GM19025 (cell line): ENCODE measurements around the gene RBMS1.

ENCODE experiments used
- ATAC-seq: cut with Tn5 transposase; IDR thresholded peaks from one replicate; pipeline ENCODE4 v1.9.1; 2021; ENCODE audit warnings: mild to moderate bottlenecking, low read depth, moderate library complexity; ENCODE audit not compliant: unreplicated experiment

The RBMS1 gene

GRCh38 chr2:160345071-160345764 is 148.4 kb downstream of the RBMS1 start:
- no peak for ATAC-seq

DNA sequence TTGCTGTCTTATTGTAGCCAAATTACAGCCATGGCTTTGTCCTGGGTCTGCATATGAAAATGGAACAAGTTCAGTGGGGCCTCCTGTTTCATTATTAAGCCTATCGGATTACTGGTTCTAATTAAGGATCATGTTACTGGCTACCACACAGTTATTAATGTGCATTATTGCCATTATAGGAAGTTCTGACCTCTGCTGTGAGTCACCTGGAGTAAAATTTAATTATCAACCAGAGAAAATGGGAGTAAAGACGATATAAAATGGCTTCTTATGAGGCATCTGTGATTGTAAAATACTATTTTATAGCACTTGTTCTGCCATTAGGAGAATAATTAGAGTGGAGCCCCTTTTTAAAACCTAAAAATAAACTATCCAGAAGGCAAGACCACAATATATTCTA is 150.2 kb downstream of the RBMS1 start:
- ATAC-seq: no peak

DNA sequence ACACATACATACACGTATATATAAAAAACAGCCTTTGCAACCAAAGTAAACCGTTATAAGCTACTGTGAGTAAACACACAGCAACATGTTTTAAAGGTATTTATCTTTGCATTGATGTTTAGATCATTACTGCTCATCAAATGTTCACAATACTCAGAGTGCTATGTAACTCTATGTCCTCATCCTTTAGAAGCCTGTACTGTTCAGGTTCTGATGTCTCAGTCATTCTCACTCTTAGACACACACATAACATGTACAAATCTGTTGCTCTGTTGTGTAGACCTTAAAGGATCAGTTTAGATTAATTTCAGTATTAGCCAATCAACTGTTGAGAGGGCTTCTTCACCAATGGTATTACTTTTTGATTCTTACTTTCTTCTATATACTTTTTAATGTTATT is 153.9 kb downstream of the RBMS1 start:
- no peak for ATAC-seq

DNA sequence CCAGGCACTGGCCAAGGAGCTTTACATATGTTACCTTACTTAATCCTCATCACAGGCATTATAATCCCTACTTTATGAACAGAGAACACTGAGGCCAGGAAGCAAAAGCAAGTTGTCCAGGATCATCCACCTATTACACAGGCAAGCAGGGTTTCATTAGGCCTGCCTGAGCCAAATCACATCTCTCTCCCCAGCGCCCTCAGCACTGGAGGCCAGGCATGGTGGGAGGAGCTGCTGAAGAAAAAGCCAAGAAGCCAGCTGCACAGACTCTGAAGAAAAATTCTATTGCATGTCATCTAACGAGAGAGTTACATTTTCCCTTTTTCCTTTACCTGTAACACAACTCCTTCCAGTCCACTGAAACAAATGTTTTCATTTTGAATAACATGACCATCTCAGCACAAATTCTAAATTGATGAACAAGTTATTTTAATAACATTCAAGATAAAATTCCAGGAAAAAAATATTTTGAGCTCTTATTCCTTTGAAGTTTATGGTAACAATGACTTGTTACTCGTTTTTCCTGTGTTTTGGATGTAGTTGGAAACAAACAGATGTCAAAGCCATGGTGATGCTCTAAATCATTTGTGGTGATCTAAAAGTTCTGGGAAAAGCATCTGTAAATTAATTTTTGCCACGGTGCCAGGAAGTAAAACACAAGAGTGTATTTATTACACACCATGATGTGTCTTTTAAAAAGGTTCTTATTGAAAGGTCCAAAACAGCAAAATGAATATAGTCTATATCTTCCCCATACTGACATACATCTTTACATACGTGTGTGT is 154.5 kb downstream of the RBMS1 start:
- ATAC-seq: no peak

DNA sequence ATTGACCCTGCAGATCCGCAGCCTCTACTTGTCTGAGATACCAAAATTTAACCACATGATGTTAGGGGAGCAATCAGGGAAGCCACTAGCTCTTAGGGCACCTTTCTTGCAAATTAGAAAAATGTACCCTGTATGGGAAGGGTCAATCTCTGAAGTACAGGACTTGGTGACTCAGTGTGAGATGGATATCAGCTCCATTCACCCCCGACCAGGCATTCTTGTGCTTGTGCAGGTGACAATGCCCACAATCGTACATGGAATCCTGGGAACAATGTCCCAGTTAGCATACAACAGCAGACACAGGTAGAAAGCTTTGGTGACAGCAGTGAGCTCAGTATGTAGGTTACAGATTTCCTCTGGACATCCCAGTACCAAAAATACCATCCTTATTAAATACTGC is 155.9 kb downstream of the RBMS1 start:
- no peak for ATAC-seq

DNA sequence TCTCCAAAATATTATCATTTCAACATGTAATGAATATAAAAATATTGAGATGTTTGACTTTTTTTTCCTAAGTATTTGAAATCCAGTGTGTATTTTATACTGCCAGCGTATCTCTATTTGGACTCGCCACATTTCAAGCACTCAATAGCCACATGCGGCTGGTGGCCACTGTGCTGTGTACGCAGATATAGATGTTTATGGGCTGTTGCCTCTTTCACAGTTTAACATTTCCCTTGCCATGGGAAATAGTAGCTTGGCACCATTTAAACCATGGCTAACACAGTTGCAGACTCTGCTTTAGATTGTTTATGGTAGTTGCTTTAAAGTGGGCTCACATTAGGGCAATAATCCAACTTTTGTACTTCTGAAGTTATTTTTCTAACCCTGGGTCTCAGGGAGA is 157.0 kb downstream of the RBMS1 start:
- no peak for ATAC-seq

GRCh38 chr2:160336105-160336504 is 157.5 kb downstream of the RBMS1 start:
- ATAC-seq: no peak

DNA sequence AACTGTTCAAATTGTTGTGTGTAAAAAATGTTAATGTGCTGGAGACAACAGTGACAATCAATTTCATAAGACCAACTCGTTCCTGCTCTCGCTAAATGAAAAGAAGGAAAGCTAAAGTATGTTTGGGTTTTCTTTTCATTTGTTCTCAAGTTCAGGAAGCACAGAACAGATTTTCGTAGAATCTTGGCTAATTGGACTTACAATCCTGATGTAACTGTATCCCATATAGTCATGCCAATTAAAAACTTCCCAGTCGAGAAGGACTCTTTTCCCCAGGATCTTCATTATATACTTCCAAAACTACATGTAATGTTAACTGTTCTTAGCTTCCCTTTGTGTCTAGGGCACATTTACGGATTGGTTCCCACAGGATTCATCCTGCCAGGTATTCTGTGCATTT is 158.2 kb downstream of the RBMS1 start:
- no peak for ATAC-seq

DNA sequence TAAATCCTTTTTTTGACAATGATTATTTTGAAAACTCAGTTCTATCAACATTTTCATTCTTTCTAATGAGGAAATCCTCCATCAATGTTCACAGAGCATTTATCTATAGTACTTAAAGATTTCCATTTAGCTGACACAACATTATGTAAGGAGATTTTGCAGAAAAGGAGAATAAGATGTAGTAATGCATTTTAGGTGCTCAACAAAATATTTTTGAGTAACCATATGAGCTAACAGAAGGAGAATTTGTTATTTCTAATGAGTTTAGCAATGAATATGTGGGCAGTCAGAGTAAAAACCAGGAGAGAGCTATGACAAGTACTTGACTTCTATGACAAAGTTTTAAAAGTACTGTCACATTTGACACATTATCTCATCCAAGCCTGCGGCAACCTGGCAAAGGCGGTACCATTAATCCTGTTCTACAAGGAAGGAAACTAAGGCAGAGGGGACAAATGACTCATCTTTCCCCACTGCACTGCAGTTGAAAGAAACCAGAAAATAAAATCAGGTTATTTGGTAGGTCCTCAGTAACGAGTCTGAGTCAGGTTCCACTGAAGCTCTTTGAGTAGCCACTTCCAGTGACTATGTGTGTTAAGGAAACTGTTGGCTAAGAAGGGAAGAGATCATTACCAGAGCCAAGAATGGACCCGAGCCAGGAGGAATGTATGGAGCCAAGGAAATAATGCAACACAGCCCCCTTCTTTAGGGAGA is 159.4 kb downstream of the RBMS1 start:
- ATAC-seq: no peak

- no peak for ATAC-seq
These were observed 160.1 kb downstream of the RBMS1 start for GRCh38 chr2:160333324-160334027.

- ATAC-seq: no peak
These were observed 161.3 kb downstream of the RBMS1 start for GRCh38 chr2:160332318-160332717.

DNA sequence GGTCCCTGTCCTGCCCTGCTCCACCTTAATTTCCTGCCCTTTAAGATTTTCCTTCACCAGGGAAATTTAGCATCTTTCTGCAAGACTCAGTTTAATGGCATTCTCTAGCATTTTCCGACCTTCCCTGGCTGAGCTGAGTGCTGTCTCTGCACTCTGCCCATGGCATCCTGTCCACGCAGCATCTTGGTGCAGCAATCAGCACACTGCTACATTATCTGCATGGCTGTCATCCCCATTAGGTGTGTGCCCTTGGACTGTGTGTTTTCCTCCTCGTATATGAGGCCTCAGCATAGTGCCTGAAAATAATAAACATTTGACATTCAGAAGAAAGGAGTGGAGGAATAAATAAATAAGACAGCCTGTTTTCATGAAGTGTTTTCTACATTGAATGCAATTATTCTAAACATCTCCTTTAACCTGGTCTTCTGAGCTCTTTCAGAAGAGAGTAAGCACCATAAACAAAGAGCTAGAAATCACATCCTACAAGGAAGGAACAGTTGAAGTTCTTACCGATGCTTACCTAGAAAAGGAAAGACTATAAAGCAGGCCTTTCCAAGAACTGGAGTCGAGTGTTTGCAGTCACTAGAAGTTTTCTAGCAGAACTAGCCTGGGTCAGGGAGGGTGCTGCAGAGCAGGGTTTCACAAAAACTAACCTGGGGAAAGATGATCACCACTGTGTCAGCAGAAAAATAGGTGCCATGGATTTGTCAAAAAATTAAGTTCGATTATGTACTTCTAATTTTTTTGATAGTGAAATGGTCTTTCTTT is 162.2 kb downstream of the RBMS1 start:
- no peak for ATAC-seq

DNA sequence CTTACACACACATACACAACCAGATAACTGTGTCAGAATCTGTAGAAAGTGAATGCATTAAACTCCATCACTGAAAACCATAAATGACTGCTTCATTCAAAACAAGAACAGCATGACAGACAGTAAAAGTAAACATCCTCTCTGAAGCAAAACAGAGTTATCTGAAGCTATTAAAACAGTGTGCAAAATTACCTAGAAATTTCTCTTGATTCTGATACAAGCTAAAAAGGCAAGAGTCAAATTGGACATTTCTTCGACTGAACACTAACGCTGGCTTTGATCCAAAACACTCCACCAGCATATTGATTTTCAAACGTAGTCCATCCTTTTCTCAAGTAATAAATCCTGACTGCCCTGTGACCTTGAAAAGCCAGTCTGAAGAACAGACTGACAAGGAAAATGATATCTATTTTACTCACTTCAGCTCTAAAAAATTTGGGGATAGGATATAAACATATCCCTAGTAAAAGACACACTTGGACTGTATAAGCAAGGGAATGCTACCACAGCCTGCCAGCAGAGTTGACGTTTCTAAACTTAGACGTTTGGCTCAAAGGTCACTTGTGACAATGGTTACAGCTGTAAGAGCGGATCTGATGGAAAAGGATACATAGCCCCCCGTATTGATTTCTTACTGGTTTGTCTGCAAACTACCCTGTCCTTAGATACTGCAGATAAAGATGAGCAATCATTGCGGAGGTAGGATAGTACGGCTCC is 164.6 kb downstream of the RBMS1 start:
- ATAC-seq: no peak

GRCh38 chr2:160326786-160327185 is 166.8 kb downstream of the RBMS1 start:
- no peak for ATAC-seq

DNA sequence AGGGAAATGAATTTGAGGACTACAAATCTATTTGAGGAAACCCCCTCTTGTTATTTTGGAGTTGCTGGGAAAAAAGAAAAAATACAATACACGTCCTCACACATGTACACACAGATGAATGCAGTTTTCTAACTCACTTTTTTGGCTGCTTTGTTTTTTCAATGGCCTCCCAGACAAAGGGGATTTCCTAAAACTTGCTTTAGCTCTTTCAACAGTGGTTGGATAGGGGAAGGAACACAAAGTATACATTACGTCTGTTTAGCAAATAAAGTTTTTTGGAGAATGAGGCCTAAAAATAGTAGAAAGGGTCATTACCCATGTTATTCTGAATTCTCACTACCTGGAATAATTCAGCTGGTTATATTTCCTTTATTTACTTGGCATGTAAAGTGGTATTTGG is 168.2 kb downstream of the RBMS1 start:
- ATAC-seq: no peak

GRCh38 chr2:160324917-160325316 is 168.7 kb downstream of the RBMS1 start:
- ATAC-seq: no peak

- ATAC-seq: no peak
These were observed 169.3 kb downstream of the RBMS1 start for GRCh38 chr2:160324161-160324800.

GRCh38 chr2:160322320-160322719 is 171.3 kb downstream of the RBMS1 start:
- no peak for ATAC-seq

DNA sequence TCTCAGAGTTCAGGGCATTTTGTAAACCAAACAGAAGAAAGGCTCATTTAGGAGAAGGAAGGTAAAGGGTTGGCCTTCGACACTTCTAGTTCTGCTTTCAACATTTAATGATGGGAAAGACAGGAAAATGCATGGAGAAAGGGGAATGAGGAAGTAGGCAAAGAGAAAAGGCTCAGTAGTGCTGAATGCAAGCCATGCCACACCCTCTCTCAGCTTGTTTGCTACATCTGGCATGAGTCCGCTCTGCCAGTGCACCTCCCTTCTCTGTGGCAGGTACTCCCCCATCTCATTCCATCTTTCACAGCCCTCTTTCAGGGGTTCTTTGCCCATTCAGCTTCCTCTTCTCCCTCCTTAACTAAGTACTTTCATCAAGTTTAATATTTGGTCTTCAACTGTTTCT is 172.6 kb downstream of the RBMS1 start:
- ATAC-seq: no peak
